DND-41 (cell line): ENCODE measurements around the gene CACNA1D.

Experiments
- ATAC-seq: fragments of 200-7000 bp; cut with Tn5 transposase; 3 replicates; pipeline ENCODE4 v1.9.1; 2021; ENCODE audit warnings: low read depth; ENCODE audit not compliant: insufficient read depth
- DNase-seq: peaks from one replicate; pipeline ENCODE4 v3.0.0-alpha.2; 2020
- H2AFZ ChIP-seq: 2 replicates; pipeline ENCODE4 v1.6.0; 2012; ENCODE audit warnings: low read depth, low read length
- H3K27ac ChIP-seq: 2 replicates; pipeline ENCODE4 v1.5.1; 2012; ENCODE audit warnings: low read length, inconsistent platforms
- H3K27me3 ChIP-seq: fragments of 200-600 bp; sonication (generic); 2 replicates; pipeline ENCODE4 v1.6.0; 2012; ENCODE audit warnings: low read length, mild to moderate bottlenecking, inconsistent platforms; ENCODE audit not compliant: insufficient read depth, poor library complexity
- H3K36me3 ChIP-seq: 2 replicates; pipeline ENCODE4 v1.5.1; 2012; ENCODE audit warnings: low read length, inconsistent platforms; ENCODE audit not compliant: insufficient read depth
- H3K4me1 ChIP-seq: 2 replicates; pipeline ENCODE4 v1.5.1; 2012; ENCODE audit warnings: mild to moderate bottlenecking, low read length; ENCODE audit not compliant: insufficient read depth
- H3K4me2 ChIP-seq: 2 replicates; pipeline ENCODE4 v1.6.0; 2012; ENCODE audit warnings: mild to moderate bottlenecking, moderate library complexity, low read length, inconsistent platforms; ENCODE audit not compliant: insufficient read depth
- H3K4me3 ChIP-seq, 2 experiments: fragments of 200-600 bp in 1 of 2; shearing (Covaris generic) in 1 of 2; 2 replicates each; pipeline ENCODE4 v1.5.1; 2012 to 2016; ENCODE audit warnings: inconsistent platforms in 2 of 2, low read length in 2 of 2, mild to moderate bottlenecking in 2 of 2, low read depth in 1 of 2, moderate library complexity in 1 of 2
- H3K79me2 ChIP-seq: 2 replicates; pipeline ENCODE4 v1.6.0; 2012; ENCODE audit warnings: low read length, inconsistent platforms; ENCODE audit not compliant: insufficient read depth
- H3K9ac ChIP-seq: 2 replicates; pipeline ENCODE4 v1.6.0; 2012; ENCODE audit warnings: low read depth, mild to moderate bottlenecking, inconsistent platforms, low read length, moderate library complexity
- H3K9me3 ChIP-seq: 2 replicates; pipeline ENCODE4 v1.5.1; 2012; ENCODE audit warnings: low read length, moderate library complexity, mild to moderate bottlenecking, inconsistent platforms; ENCODE audit not compliant: insufficient read depth, severe bottlenecking
- H4K20me1 ChIP-seq: 2 replicates; pipeline ENCODE4 v1.6.0; 2012; ENCODE audit warnings: low read length; ENCODE audit not compliant: insufficient read depth
- CTCF ChIP-seq: IDR thresholded peaks from 2 replicates; pipeline ENCODE4 v1.5.1; 2012; ENCODE audit warnings: borderline replicate concordance, low read length, moderate library complexity, mild to moderate bottlenecking; ENCODE audit not compliant: poor library complexity, severe bottlenecking; ENCODE audit errors: extremely low read depth
- EZH2 ChIP-seq: IDR thresholded peaks from 3 replicates; pipeline ENCODE4 v1.6.1; 2012; ENCODE audit warnings: borderline replicate concordance, low read depth, mild to moderate bottlenecking, moderate library complexity, low read length, inconsistent platforms; ENCODE audit not compliant: severe bottlenecking

CACNA1D gene

GRCh38 chr3:53498806-53499641, 4.6 kb downstream of the CACNA1D start:
- ATAC-seq: no peak
- DNase-seq: no peak
- no peak overlapping the region for H3K4me3 ChIP-seq
- H3K9me3 ChIP-seq: no peaks in the 10 kb centered on the region
- H3K4me2 ChIP-seq: no peak overlapping the region
- no peaks in the 10 kb centered on the region for H4K20me1 ChIP-seq
- H3K79me2 ChIP-seq: no peaks in the 10 kb centered on the region
- no peak overlapping the region for H3K9ac ChIP-seq
- H2AFZ ChIP-seq: no peak overlapping the region
- TF ChIP-seq EZH2: no peak
- no peak for TF ChIP-seq CTCF
- H3K36me3 ChIP-seq: no peaks in the 10 kb centered on the region
- H3K4me1 ChIP-seq: no peaks in the 10 kb centered on the region
- no peak overlapping the region for H3K27ac ChIP-seq
- H3K27me3 ChIP-seq: peaks cover 8% of the 10 kb centered on the region

DNA sequence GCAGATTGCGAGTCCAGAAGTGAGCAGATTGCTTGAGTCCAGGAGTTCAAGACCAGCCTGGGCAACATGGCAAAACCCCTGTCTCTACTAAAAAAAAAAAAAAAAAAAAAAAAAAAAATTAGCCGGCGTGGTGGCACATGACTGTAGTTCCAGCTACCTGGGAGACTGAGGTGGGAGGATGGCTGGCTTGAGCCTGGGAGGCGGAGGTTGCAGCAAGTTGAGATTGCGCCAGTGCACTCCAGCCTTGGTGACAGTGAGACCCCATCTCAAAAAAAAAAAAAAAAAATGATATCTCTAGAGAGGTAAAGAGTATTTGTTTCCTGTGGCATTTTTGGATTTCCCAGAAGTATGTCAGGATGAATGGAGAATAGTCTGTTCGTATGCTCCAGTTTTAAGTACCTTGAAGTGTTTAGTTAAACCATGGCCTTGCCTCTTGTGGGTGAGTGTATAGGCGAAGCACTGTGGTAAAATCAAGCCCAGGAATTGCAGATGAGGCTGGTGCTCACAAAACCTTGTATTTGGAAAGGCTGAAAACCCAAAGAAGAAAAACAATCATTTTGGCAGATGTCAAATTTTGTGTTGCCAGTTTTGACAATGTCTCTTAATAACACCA, 5.9 kb downstream of the CACNA1D start:
- no peak for DNase-seq
- Histone ChIP-seq H3K4me1 (no peaks in the 10 kb centered on the region), H3K9me3 (no peaks in the 10 kb centered on the region), H2AFZ (no peak overlapping the region), H3K79me2 (no peaks in the 10 kb centered on the region), H3K9ac (no peak overlapping the region), H3K4me2 (no peak overlapping the region), H3K27me3 (peaks cover 8% of the 10 kb centered on the region), H3K36me3 (no peaks in the 10 kb centered on the region), H3K27ac (no peak overlapping the region), H3K4me3 (no peak overlapping the region), H4K20me1 (no peaks in the 10 kb centered on the region)
- TF ChIP-seq CTCF: no peak
- TF ChIP-seq EZH2: no peak
- ATAC-seq: no peak

GRCh38 chr3:53501178-53501577, 6.8 kb downstream of the CACNA1D start:
- H3K27me3 ChIP-seq: peaks cover 8% of the 10 kb centered on the region
- no peak for TF ChIP-seq EZH2
- TF ChIP-seq CTCF: no peak

More at GRCh38 chr3:53501178-53501577, 6.8 kb downstream of the CACNA1D start:
- Histone ChIP-seq H3K27ac (no peak overlapping the region), H4K20me1 (no peaks in the 10 kb centered on the region), H3K79me2 (no peaks in the 10 kb centered on the region), H3K4me3 (no peak overlapping the region), H3K9me3 (no peaks in the 10 kb centered on the region), H3K36me3 (no peaks in the 10 kb centered on the region), H3K4me1 (no peaks in the 10 kb centered on the region), H2AFZ (no peak overlapping the region), H3K9ac (no peak overlapping the region), H3K4me2 (no peak overlapping the region)
- DNase-seq (no peak), ATAC-seq (no peak)
